NOMO-1 treated with dmso at 0.1 percent for 144 hours (cell line): Measurements from ENCODE around the gene EPHB6.

Source experiments
- DNase-seq: peaks from one replicate; lab custom pipeline; 2025; ENCODE audit not compliant: unreplicated experiment; lab: John Stamatoyannopoulos, UW

Gene EPHB6

DNA sequence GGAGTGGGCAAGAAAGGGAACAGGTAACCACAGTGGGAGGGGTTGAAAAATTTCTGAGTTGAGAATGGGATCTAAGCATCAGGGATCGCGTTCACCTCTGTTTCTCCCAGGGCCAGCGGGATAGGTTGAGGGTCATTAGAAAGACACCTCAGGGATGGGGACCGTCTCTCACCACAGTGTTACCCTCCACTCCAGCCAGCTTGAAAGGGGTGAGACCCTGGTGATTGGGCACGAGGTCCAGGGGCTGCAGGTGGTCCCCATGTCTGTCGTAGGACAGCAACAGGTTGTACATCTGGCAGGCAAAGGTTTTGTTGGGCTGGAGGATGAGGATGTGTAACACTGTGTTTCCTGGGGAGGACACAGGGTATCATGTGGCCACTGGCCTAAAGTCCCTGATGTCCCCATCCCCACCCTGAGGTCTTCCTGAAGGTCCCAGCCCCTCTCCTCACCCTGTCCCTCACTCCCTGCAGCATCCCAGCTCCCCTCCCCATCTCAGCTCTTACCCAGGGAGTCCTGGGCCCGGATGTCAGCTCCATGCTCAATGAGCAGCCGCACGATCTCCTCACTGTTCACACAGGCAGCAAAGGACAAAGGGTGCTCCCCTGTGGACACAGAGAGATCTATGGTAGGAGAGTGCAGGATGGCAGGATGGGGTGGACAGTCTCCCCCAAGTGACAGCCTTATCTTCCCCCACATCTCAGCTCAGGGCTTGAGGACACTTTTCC is 21.5 kb downstream of the EPHB6 start:
- DNase-seq = no peak

DNA sequence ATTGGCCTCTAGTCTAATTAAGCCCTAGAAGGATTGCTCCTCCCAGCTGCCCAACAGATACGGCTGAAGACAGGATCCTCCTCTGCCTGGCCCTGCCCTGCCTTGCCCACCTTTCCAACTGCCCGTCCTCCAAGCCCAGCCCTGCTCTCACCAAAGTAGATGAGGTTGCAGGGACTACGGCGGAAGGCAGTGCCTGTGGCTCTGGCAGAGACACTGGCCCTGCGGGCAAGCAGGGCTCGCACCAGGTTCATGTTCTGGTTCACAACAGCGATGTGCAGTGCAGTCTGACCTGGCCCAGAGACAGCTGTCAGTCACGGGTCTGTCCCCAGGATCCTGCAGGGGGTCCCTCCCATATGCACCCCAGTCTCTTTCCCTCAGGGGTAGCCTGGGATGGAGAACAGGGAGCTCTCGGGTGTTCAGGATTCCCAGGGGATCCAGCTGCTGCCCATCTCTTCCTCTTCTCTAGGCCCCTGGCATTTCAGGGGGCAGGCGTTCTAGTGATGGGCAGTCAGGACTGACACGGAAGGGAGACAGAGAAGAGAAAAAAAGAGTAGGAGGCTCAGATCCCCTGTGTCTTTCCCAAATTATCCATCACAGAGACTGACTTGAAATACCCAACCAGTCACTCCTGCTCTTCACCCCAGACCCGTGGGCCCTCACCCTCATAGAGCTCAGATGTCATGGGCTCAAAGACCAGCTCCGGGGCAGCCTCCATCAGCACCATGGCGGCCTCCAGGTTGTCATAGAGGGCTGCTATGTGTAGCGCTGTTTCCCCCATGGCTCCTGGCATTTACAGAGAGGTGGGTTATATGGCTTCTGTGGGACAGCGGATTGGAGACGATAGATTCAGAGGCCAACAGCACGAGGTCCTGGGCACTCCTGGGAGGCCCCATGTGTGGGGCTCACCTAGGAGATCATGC is 22.4 kb downstream of the EPHB6 start:
- DNase-seq = no peak

DNA sequence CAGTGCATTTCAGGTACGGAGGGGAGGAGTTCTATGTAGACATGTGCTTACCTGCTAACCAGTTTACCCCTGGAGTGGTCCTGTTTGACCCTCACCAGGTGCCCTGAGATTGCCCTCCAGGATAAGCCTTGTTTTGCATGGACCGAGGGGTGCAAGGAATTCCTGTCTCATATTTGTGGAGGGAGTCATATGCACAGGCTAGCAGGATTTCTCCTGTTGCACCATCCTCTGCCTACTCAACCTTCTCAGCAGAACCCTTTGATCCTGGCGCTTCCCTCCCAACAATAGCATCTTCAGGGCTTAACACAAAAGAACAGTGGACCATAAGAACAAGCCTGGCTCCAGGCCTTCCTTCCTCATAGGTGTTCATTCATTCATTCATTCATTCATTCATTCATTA is 23.4 kb downstream of the EPHB6 start:
- DNase-seq = no peak

DNA sequence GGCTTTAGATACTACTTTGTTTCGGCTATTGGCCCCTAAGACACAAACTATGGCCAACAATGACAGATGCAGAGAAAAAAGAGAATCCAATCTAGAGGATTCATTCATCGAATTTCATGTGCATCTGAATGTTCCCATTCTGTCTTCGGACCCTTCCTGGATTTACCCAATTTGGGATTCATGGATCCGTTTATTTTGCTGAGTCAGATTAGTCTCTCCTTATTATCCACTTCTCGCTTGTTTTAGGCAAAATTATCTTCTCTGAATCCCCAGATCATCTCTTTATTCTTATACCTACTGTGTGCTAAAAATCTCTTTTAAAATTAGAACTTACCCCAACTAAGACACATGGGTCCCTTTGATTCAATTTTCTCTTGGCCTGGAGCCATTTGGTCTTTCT is 24.2 kb downstream of the EPHB6 start:
- DNase-seq = no peak

DNA sequence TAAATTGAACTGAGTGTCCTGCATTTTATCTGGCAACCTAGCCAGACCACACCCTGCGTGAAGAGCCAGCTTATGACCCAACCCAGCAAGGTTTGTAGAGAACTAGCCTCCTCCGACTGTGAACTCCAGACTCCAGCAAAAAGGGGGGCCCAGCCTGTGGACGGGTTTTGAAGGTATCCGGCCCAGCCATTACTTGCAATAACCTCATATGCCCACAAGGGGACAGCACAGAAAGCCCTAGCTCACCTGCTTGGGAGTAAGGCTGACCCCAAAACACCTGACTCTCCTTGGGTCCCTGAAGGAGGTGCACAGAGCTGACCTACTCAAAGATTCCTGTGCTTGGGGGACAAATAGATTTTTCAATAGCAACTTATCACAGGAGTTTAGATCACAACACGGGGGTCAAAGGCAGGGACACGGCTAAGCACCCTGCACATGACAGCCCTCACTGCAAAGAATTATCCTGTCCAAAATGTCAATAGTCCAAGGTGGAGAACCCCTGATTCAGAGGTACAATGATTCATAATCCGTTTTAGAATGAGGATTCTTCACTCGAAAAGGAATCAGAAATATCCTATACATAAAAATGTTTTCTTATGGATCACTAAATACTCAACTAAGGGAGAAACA is 26.1 kb downstream of the EPHB6 start:
- DNase-seq = no peak

DNA sequence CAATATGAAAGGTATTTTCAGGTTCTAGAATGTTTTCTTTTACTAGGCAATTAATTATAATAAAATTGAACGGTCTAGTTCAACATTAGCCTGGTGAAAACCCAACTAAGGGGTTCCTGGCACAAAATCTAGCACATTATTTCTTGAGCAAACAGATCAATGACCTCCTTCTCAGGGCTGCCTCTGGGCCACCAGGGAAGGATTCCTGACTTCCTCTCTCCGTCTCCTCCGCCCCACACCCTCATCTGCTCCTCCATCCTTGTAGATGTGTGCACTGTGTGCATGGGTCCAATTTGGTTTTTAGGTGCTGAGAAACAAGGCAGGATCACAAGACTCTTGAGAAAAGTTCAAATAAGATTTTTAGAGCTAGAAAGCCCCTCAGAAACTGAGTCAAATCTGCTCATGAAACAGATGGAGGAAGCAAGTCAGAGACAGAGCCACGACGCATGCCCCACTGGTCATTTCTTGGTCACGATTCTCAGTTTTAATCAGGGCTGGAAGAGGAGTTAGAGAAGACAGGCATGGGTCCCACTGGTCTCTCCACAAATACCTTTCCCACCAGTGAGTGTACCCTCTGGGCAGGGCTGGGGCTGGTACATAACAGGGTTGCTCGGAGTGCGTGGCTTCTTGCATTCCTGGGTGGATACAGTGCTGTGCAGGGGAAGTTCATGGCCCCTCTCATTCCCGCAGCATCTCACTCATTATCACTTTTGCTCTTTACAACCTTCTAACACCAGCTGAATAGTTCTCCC is 26.9 kb downstream of the EPHB6 start:
- no peak for DNase-seq

DNA sequence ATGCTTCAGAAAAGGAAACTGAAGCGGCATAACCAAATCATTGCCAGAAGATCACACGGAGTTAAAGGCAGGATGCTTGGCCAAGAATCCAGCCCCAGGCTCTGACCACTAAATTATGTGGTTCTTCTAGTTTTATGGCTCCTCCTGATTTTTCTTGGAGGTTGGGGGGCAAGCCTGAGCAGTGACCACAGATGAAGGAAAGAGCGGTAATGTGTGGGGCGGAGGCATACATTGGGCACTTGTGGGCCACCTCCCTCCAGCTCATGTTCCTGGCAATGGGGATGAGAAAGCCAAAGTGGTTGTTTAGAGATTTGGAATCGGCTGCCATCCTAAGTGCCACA is 27.4 kb downstream of the EPHB6 start:
- no peak for DNase-seq

DNA sequence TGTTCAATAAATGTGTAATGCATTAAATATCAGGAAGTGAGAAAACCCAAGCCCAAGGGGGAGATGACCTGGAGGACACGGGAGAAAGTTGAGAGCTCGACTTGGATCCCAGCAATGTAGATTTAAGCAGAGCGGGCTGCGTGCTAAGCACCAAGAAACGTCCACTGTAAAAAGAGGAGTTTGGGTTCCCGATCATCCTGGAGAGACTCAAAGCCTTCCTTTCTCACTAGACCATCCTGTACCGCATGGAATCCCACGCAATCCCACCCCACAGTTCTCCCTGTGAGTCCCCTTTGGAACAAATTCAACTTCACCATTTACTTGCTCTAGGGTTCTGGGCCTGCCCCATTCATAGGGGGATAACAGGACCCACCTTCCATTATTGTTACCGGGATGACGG is 28.3 kb downstream of the EPHB6 start:
- DNase-seq = no peak

DNA sequence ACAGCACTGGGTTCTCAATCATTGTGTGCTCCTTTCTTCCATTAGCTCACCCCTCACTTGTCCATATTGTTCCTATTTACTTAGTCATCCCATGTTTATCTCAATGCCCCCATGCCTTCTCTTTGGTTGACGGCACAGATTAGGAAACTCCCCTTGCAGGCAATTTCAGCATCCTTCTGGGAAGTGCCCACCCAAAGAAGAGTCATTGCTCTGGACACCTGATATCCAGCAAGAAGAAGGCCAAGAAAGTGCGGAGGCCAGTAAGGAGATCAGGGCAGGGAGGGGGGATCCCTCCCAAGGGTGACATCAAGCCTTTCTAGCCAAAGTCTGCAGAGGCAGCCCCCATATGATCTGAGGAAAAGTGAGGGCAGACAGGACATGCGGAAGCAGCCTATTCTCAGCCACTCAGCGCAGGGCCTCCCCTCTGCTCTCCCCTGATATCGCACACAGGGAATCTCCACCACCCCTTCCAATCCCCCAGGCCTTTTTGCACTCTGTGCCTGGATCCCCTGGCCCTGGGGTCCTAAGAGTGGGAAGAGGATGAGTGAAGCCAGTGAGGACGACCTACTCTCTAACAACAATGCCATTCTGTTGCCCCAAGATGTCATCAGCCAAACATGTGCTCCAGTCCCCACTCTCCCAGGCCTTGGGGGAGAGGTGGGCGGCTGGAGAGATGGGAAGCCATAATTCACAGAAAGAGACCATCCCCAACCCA is 28.9 kb downstream of the EPHB6 start:
- no peak for DNase-seq

DNA sequence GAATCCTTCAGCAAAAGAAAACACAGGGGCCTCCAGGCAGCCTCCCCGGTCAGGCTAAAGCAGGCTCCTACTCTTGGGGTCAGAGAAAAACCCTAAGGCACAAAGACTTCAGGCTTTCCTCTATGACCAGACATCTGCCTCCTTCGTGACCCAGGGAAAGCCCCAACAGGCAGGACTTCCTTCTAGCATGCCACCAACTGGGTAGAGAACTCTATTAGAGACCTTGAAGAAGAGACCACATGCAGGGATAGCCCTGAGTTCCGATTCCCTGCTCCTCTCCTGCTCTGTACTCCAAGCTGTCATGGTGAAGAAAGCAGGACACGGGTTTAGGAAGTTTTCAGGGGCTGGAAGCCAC is 29.4 kb downstream of the EPHB6 start:
- DNase-seq = no peak

DNA sequence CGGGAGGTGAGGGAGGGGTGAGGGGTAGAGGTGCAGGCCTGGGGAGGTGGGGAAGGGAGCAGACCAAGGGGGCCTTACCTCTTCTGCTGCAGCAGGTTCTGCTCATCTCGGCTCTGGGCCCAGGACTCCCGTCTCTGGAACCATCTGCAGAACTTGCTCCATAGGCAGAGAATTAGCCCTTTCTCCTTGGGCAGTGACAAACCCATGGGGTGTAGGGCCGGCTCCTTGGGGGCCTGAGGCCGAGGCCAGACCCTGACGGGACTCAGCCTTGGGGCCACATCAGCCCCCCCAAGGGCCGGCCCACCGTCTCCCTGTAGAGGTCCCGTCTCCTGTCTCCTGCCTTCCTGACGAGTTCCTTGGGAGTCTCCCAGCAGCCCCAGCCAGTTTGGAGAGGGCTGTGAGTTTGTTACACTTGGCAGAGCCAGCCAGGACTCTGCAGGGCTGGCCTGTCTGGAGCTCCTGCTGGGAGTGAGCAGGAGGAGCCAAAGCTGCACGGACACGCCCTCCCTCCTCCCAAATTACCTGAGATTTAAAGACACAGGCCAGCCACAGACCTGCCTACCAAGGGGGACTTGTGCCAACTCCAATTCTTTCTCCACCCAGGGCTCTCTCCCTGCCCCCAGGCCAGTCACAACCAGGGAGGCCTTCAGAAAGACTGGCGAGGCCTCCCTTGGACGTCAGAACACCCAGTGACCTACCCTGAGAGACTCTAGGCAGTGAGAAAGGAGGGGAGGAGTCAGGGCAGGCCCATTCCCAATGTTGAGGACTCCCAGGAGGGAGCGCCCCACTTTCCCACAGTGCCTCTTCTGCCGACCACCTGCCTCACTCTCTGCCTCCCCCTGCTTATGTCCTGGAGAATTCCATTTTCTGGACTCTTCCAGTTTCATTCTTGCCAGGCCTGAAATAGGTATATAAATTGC is 30.7 kb downstream of the EPHB6 start, which contains the start of gene TRPV6:
TRPV6 (minus strand) TSS at position 435 of the 920 bp plus-strand sequence.
- no peak for DNase-seq

DNA sequence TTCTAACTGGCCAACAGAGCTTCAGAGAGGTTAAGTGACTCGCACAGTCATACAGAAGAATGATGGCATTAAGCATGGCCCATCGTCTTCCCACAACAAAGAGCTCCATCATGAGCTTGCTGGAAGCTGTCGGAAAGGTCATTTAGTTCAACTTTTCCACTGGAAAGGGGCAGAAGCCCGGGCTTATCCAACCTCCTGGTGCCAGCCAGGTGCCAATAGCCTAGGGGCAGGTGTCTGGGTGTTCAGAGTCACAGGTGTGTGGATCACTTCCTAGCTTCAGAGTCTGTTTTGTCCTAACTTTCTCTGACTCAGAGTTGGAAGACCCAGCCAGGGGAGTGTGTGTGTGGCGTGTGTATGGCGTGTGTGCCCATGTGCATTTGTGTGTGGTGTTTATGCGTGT is 32.0 kb downstream of the EPHB6 start:
- no peak for DNase-seq

DNA sequence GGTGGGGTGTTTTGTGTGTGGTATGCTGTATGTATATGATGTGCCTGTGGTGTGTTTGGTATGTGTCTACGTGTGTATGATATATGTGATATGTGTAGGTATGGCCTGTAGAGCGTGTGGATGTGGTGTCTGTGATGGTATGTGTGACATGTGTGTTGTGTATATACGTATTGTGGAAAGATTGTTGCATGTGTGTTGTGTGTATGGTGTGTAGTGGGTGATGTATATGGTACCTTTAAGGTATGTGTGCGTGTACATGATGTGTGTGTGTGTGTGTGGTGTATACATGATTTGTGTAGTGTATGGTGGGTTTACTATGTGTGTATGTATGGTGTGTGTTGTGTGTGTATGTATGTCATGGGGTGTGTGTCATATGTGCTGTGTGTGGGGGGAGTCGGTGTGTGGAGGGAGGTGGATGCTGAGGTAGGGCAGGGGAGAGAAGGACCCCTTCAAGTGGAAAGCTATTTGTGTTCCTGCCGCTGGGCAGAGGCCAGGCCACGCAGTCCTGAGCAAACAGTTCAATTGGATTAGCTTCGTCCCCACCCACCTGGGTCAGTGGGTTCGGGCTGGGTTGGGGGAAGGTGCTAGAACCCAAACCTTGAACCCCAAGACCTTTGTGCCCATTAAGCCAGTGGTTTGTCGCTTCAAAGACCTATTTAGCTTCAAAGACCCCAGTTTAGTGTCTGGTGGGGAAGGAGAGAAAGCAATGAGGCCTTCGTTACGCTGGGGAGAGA is 32.6 kb downstream of the EPHB6 start:
- DNase-seq = no peak

DNA sequence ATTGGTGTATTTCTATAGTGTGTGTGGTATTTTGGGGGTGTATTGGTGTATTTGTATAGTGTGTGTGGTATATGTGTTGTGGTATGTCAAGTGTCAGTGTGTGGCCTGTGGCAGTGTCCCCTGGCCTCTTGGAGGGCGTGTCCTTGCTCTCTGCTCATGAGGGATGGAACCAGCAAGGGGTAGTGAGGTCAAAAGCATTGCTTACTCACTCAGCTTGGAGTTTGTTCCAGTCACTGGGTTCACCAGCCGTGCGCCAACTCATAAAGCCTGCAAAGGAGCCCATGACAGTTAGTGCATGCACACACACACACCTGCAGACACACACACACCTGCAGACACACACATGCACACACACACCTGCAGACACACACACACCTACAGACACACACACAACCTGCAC is 34.9 kb downstream of the EPHB6 start:
- DNase-seq = no peak

DNA sequence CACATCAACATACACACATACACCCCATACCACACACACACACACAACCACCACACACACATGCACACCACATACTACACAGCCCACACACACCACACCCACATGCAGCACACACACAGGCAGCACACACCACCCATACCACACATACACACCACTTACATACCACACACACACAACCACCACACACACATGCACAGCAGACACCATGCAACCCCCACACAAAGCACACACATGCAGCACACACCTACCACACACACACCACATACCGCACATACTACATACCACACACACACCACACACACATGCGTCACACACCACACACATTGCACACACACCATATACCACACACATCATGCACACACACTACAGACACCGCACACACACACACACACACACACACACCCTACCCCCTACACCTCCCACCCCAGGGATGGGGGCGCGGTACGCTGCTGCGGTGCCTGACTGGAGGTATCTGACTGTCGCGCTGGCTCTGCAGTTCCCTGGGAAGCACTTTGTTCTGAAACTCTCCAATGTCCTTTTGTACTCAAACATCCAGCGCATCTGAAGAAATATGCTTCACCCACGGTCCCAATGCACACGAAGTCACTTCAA is 36.1 kb downstream of the EPHB6 start:
- DNase-seq = no peak

DNA sequence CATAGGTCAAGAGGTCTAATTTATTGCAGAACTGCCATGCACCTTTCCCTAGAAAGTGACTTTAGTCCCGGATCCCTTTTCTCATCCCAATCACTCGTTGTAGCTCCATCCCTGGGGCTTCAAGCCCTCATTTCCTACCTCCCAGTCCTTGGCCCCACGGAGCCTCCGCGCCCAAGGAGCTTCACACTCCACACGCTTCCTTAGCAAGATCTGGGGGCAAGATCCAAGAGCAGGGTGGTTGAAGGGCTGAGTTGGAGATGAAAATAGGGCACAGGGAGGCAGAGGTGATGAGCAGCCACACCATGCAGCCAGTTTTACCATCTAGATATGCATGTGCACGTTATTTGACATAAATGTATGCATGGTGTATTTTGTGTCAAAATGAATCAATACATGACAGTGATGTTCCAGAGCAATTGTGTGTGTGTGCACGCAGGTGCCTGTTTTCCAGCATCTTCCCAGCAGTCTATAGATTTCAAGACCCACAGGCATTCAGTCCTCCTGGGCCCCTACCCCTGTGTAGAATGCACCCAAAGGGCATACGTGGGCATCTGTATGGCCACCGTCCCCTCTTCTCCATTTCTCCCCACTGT is 36.7 kb downstream of the EPHB6 start:
- no peak for DNase-seq

DNA sequence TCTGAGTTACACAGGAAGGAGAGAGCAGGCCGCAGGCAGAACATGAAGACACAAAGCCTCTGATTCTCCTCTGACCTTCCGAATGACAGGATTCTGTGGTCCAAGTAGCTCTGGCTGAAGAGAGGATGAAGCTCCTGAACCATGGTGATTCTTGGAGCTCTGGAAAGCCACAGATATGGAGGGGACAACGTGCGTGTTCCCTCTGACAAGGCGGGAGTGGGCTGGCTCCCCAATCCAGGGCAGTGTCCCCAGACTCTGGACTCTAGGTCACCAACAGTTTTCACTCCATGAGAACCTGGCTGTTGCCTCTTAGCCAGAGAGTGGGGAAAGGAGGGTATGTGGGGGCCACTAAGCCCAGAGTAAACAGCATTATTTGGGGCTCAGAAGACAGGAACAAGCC is 38.1 kb downstream of the EPHB6 start:
- no peak for DNase-seq
